DND-41 (cell line): ENCODE data around the gene SMPX.

Experiments
- ATAC-seq: fragments of 200-7000 bp; cut with Tn5 transposase; 3 replicates; pipeline ENCODE4 v1.9.1; 2021; ENCODE audit warnings: low read depth; ENCODE audit not compliant: insufficient read depth
- DNase-seq: peaks from one replicate; pipeline ENCODE4 v3.0.0-alpha.2; 2020
- H2AFZ ChIP-seq: 2 replicates; pipeline ENCODE4 v1.6.0; 2012; ENCODE audit warnings: low read depth, low read length
- H3K27ac ChIP-seq: 2 replicates; pipeline ENCODE4 v1.5.1; 2012; ENCODE audit warnings: low read length, inconsistent platforms
- H3K27me3 ChIP-seq: fragments of 200-600 bp; sonication (generic); 2 replicates; pipeline ENCODE4 v1.6.0; 2012; ENCODE audit warnings: low read length, mild to moderate bottlenecking, inconsistent platforms; ENCODE audit not compliant: insufficient read depth, poor library complexity
- H3K36me3 ChIP-seq: 2 replicates; pipeline ENCODE4 v1.5.1; 2012; ENCODE audit warnings: low read length, inconsistent platforms; ENCODE audit not compliant: insufficient read depth
- H3K4me1 ChIP-seq: 2 replicates; pipeline ENCODE4 v1.5.1; 2012; ENCODE audit warnings: mild to moderate bottlenecking, low read length; ENCODE audit not compliant: insufficient read depth
- H3K4me2 ChIP-seq: 2 replicates; pipeline ENCODE4 v1.6.0; 2012; ENCODE audit warnings: mild to moderate bottlenecking, moderate library complexity, low read length, inconsistent platforms; ENCODE audit not compliant: insufficient read depth
- H3K4me3 ChIP-seq, 2 experiments: fragments of 200-600 bp in 1 of 2; shearing (Covaris generic) in 1 of 2; 2 replicates each; pipeline ENCODE4 v1.5.1; 2012 to 2016; ENCODE audit warnings: inconsistent platforms in 2 of 2, low read length in 2 of 2, mild to moderate bottlenecking in 2 of 2, low read depth in 1 of 2, moderate library complexity in 1 of 2
- H3K79me2 ChIP-seq: 2 replicates; pipeline ENCODE4 v1.6.0; 2012; ENCODE audit warnings: low read length, inconsistent platforms; ENCODE audit not compliant: insufficient read depth
- H3K9ac ChIP-seq: 2 replicates; pipeline ENCODE4 v1.6.0; 2012; ENCODE audit warnings: low read depth, mild to moderate bottlenecking, inconsistent platforms, low read length, moderate library complexity
- H3K9me3 ChIP-seq: 2 replicates; pipeline ENCODE4 v1.5.1; 2012; ENCODE audit warnings: low read length, moderate library complexity, mild to moderate bottlenecking, inconsistent platforms; ENCODE audit not compliant: insufficient read depth, severe bottlenecking
- H4K20me1 ChIP-seq: 2 replicates; pipeline ENCODE4 v1.6.0; 2012; ENCODE audit warnings: low read length; ENCODE audit not compliant: insufficient read depth
- EZH2 ChIP-seq: IDR thresholded peaks from 3 replicates; pipeline ENCODE4 v1.6.1; 2012; ENCODE audit warnings: borderline replicate concordance, low read depth, mild to moderate bottlenecking, moderate library complexity, low read length, inconsistent platforms; ENCODE audit not compliant: severe bottlenecking
- TF ChIP-seq, protein P1 (sequence below): IDR thresholded peaks from 2 replicates; pipeline ENCODE4 v1.5.1; 2012; ENCODE audit warnings: borderline replicate concordance, low read length, moderate library complexity, mild to moderate bottlenecking; ENCODE audit not compliant: poor library complexity, severe bottlenecking; ENCODE audit errors: extremely low read depth

SMPX gene

DNA sequence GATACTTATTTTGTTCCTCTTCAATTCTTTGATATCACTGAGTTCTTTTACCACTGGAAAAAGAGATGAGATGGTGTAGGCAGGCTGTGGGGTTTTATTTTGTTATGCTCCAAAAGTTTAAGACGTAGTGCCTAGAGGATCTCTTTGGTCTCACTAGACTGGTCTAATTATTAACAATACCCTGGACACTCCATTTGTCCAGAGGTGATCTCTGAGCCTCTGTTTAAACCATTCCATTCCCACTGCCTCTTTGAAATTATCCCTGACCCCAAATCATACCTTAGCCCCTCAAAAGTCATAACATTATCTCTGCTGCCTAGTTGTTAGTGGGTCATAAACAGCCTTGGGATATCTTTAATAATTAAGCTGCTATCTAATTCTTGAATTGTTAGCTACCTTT lies 24.2 kb downstream of the SMPX start:
- H3K27ac ChIP-seq, result no peak overlapping the region
- no peaks in the 10 kb centered on the region for H3K36me3 ChIP-seq
- H4K20me1 ChIP-seq, result no peaks in the 10 kb centered on the region
- TF ChIP-seq EZH2, result no peak
- TF ChIP-seq, protein P1, sequence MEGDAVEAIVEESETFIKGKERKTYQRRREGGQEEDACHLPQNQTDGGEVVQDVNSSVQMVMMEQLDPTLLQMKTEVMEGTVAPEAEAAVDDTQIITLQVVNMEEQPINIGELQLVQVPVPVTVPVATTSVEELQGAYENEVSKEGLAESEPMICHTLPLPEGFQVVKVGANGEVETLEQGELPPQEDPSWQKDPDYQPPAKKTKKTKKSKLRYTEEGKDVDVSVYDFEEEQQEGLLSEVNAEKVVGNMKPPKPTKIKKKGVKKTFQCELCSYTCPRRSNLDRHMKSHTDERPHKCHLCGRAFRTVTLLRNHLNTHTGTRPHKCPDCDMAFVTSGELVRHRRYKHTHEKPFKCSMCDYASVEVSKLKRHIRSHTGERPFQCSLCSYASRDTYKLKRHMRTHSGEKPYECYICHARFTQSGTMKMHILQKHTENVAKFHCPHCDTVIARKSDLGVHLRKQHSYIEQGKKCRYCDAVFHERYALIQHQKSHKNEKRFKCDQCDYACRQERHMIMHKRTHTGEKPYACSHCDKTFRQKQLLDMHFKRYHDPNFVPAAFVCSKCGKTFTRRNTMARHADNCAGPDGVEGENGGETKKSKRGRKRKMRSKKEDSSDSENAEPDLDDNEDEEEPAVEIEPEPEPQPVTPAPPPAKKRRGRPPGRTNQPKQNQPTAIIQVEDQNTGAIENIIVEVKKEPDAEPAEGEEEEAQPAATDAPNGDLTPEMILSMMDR, result no peak
- no peaks in the 10 kb centered on the region for H3K9me3 ChIP-seq
- H3K4me1 ChIP-seq, result no peaks in the 10 kb centered on the region
- H3K27me3 ChIP-seq, result no peaks in the 10 kb centered on the region
- ATAC-seq (no peak), DNase-seq (no peak)
- H3K79me2 ChIP-seq, result no peaks in the 10 kb centered on the region
- H2AFZ ChIP-seq, result no peak overlapping the region
- H3K9ac ChIP-seq, result no peak overlapping the region
- no peak overlapping the region for H3K4me2 ChIP-seq
- H3K4me3 ChIP-seq, result no peak overlapping the region

DNA sequence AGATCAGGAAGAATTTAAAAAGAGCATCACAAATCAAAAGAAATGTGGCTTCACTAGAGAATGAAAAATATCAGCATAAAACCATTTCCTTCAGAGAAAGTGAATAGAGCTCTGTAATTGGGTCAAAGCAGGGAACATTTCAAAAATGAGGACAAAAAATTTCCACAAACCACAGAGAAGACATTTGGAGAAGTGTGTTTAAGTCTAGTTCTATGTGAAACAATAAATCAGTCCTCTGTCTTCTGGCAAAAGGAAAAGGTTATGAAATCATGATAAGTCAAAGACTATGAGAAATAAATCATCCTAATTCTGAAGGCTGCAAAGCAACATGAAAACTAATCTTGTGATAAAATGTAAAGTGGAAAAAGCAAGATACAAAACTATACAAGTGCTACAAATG lies 27.9 kb downstream of the SMPX start:
- Histone ChIP-seq H3K27ac (no peak overlapping the region), H3K27me3 (no peaks in the 10 kb centered on the region), H4K20me1 (no peaks in the 10 kb centered on the region), H3K79me2 (no peaks in the 10 kb centered on the region), H3K4me1 (no peaks in the 10 kb centered on the region), H3K9ac (no peak overlapping the region), H2AFZ (no peak overlapping the region), H3K4me3 (no peak overlapping the region), H3K4me2 (no peak overlapping the region), H3K9me3 (no peaks in the 10 kb centered on the region), H3K36me3 (no peaks in the 10 kb centered on the region)
- TF ChIP-seq, protein P1, result no peak
- TF ChIP-seq EZH2, result no peak
- no peak for ATAC-seq
- DNase-seq, result no peak

DNA sequence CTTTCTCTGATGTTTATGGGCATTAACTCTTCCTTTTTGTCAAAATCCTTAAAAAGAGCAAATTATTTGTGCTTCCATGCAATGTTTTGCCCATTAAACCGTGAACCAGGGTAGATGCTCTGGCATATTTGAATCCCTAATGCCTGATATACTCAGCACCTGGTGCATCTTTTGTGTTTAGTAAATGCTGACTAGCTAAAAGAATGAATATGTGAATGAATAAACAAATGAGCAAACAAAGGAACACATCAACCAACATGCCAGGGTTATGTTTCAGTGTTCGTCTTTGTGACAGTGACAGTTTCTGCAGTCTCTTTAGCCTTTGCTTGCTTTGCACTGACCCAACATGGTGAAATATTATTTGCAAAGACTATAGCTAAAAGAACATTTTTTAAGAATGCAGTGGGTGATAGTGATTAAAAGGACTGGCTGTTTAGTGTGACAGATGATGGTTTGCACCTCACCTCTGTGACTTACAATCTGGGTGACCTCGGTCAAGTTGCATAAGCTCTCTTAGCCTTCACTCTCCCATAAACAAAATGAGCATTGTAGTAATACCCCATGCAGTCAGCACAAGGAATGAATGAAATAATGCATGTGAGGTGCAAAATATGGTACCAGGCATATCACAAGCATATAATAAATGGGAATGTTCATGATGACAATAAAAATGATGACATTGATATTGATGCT lies 29.5 kb downstream of the SMPX start:
- no peak overlapping the region for H3K9ac ChIP-seq
- no peaks in the 10 kb centered on the region for H3K27me3 ChIP-seq
- H3K36me3 ChIP-seq, result no peaks in the 10 kb centered on the region
- ATAC-seq (no peak), DNase-seq (no peak)
- H3K4me1 ChIP-seq, result no peaks in the 10 kb centered on the region
- TF ChIP-seq, protein P1, result no peak
- TF ChIP-seq EZH2, result no peak
- H3K4me3 ChIP-seq, result no peak overlapping the region
- H3K79me2 ChIP-seq, result no peaks in the 10 kb centered on the region
- no peaks in the 10 kb centered on the region for H4K20me1 ChIP-seq
- H3K4me2 ChIP-seq, result no peak overlapping the region
- no peak overlapping the region for H3K27ac ChIP-seq
- H2AFZ ChIP-seq, result no peak overlapping the region
- no peaks in the 10 kb centered on the region for H3K9me3 ChIP-seq

DNA sequence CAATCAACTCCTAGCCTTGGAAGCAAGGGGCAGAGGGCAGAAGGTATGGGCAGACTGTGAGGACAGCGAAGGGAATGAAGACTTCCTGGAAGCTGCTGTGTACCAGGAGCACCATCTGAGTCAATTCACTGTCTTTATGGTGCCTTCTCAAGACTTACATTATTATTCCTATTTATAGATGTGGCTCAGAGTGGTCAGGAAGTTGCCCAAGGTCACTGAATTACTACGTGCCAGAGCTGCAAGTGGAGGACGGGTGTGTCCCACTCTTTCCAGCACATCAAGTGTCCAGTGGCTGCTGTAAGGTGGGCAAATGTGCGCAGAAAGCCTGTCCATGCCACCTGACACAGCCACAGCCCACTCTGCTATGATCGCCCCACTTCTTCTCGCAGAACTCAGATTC lies 32.0 kb downstream of the SMPX start:
- H3K9ac ChIP-seq, result no peak overlapping the region
- ATAC-seq, result no peak
- no peak overlapping the region for H3K4me3 ChIP-seq
- H3K9me3 ChIP-seq, result no peaks in the 10 kb centered on the region
- H3K4me2 ChIP-seq, result no peak overlapping the region
- no peaks in the 10 kb centered on the region for H4K20me1 ChIP-seq
- no peak for DNase-seq
- TF ChIP-seq, protein P1, result no peak
- no peak for TF ChIP-seq EZH2
- no peaks in the 10 kb centered on the region for H3K36me3 ChIP-seq
- H3K79me2 ChIP-seq, result no peaks in the 10 kb centered on the region
- no peak overlapping the region for H3K27ac ChIP-seq
- no peak overlapping the region for H2AFZ ChIP-seq
- H3K4me1 ChIP-seq, result no peaks in the 10 kb centered on the region
- no peaks in the 10 kb centered on the region for H3K27me3 ChIP-seq
